ENCODE data around the gene RBBP4. TPM values are rescaled to one million over a fixed set of nuclear protein-coding genes. Genes with fewer than 3 reads are reported as not detected.

The RBBP4 gene
- 66.7 to 82.1 TPM (median 76.6 TPM) in 5 replicates for total RNA-seq (2022; extraction: Qiagen RNA extraction)

GRCh38 chr1:32650752-32651460 lies at the start of gene RBBP4:
TSS of gene RBBP4 (plus strand) at chr1:32651208. CDS start at chr1:32651307, 99 bp downstream.

GRCh38 chr1:32650248-32650751 lies 708 bp upstream of the RBBP4 start, which contains the start of gene ZBTB8OS:
TSS of gene ZBTB8OS (minus strand) at chr1:32650550. CDS start at chr1:32650529, 21 bp downstream.

GRCh38 chr1:32702599-32703478 lies 51.8 kb downstream of the RBBP4 start, which contains the start of gene SYNC:
TSS of gene SYNC (minus strand) at chr1:32702770. CDS start at chr1:32702660, 110 bp downstream.

Other genes with a start within 250 kb of the RBBP4 start
- 0.01 TPM in 1 of 5 replicates, not detected in the others for gene ZBTB8B, start 186.1 kb upstream of the RBBP4 start, total RNA-seq (2022; extraction: Qiagen RNA extraction)
- 3.4 to 4.9 TPM (median 4.0 TPM) in 5 replicates for gene ZBTB8A, start 111.8 kb upstream of the RBBP4 start, total RNA-seq (2022; extraction: Qiagen RNA extraction)
- gene ZBTB8OS, start 658 bp upstream of the RBBP4 start, total RNA-seq (2022; extraction: Qiagen RNA extraction) = 35.0 to 55.6 TPM (median 37.1 TPM) in 5 replicates
- gene SYNC, start 51.6 kb downstream of the RBBP4 start, total RNA-seq (2022; extraction: Qiagen RNA extraction) = 10.7 to 15.2 TPM (median 14.5 TPM) in 5 replicates
- gene YARS1, start 166.2 kb downstream of the RBBP4 start, total RNA-seq (2022; extraction: Qiagen RNA extraction) = 57.3 to 81.4 TPM (median 60.4 TPM) in 5 replicates
- 10.4 to 16.3 TPM (median 14.6 TPM) in 5 replicates for gene S100PBP, start 166.4 kb downstream of the RBBP4 start, total RNA-seq (2022; extraction: Qiagen RNA extraction)
- 0.17 to 0.80 TPM (median 0.30 TPM) in 5 replicates for gene FNDC5, start 219.7 kb downstream of the RBBP4 start, total RNA-seq (2022; extraction: Qiagen RNA extraction)
- gene HPCA, start 235.3 kb downstream of the RBBP4 start, total RNA-seq (2022; extraction: Qiagen RNA extraction) = 0.21 to 0.53 TPM (median 0.51 TPM) in 4 of 5 replicates, not detected in the other

All from A549 treated with Mapracorat at 1 μM for 4 hours (cell line).